BJ (cell line): ENCODE data around the gene EFNA1. TPM values are rescaled to one million over a fixed set of nuclear protein-coding genes. Genes with fewer than 3 reads are reported as not detected.

Experiments
- CTCF ChIA-PET: fragments of 350-600 bp; formaldehyde crosslinking; extraction: SDS; loops from one replicate; lab custom pipeline; 2021; ENCODE audit warnings: antibody characterized with exemption, inconsistent platforms; lab: Yijun Ruan, JAX
- POLR2A ChIA-PET: fragments of 300-600 bp; sonication (Branson Sonifier 250); formaldehyde crosslinking; extraction: SDS; loops from one replicate; lab custom pipeline; 2021; ENCODE audit warnings: antibody characterized with exemption; lab: Charles Lee
- DNase-seq: peaks from one replicate; pipeline ENCODE4 v3.0.0-alpha.2; 2011; ENCODE audit warnings: low read depth
- H3K27me3 ChIP-seq: 2 replicates; pipeline ENCODE4 v1.6.0; 2011; ENCODE audit warnings: low read length; ENCODE audit not compliant: control insufficient read depth, insufficient read depth
- H3K36me3 ChIP-seq: 2 replicates; pipeline ENCODE4 v1.5.1; 2011; ENCODE audit warnings: low read length; ENCODE audit not compliant: control insufficient read depth, insufficient read depth
- H3K4me3 ChIP-seq: 2 replicates; pipeline ENCODE4 v1.5.1; 2011; ENCODE audit warnings: low read depth, mild to moderate bottlenecking, control low read depth, low read length
- polyA plus RNA-seq: library from polyadenylated mRNA; depleted of rRNA; stranded (reverse); fragments of >200 nt; gene quantifications from 2 replicates; pipeline ENCODE4 v1.2.3, GENCODE V29; 2011
- TF ChIP-seq, protein P1 (sequence below): IDR thresholded peaks from 2 replicates; pipeline ENCODE4 v1.5.1; 2011; ENCODE audit warnings: low read depth, mild to moderate bottlenecking, control low read depth, inconsistent platforms, low read length, moderate library complexity; ENCODE audit not compliant: insufficient read depth

Gene EFNA1
- polyA plus RNA-seq, 1 experiment = 1.6 TPM

DNA sequence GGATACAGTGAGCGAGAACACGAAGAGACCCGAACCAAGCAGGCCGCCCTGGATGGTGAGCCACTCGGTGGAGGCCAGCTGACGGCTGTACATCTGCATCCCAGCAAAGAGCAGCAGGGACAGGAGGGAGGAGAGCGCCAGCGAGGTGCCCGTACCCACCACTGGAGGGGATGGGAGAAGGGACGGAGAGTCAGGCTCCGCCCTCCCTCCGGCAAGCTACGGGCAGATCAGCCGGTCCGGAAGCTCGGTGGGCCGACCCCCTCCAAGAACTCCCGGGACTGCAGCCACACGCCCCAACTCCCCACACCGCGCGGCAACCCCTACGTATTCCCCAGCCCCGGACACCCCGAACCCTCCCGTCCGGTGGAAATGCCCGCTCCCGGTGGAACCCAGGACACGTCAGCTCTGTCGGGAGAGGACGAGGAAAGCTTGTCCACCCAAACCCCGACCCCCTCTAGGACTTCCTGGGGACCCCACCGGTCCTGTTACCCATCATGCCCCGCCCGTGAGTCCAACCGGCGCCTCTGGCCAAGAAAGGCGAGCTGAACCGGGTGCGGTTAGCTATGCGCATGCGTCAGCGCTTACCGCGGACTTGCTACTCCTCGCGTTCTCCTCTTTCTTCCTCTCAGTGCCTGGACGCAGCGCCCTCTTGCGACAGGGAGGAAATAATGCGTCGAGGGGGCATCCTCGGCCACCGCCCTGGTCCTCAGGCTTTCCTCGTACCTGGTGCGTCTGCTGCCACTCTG is 45.2 kb downstream of the EFNA1 start, which contains the start of gene KRTCAP2:
Gene KRTCAP2, minus strand, starts transcription at position 573 of the 746 bp plus-strand sequence. Its CDS starts 80 bp downstream, at position 493.
- CTCF ChIA-PET = interaction anchor here (0.6 to 11.3 kb wide), 34 partner anchors 10 to 604 kb away, joined by 3 to 259 read pairs (median 4); partner anchors contain the start of genes ADAM15, CKS1B, SLC50A1 and THBS3

DNA sequence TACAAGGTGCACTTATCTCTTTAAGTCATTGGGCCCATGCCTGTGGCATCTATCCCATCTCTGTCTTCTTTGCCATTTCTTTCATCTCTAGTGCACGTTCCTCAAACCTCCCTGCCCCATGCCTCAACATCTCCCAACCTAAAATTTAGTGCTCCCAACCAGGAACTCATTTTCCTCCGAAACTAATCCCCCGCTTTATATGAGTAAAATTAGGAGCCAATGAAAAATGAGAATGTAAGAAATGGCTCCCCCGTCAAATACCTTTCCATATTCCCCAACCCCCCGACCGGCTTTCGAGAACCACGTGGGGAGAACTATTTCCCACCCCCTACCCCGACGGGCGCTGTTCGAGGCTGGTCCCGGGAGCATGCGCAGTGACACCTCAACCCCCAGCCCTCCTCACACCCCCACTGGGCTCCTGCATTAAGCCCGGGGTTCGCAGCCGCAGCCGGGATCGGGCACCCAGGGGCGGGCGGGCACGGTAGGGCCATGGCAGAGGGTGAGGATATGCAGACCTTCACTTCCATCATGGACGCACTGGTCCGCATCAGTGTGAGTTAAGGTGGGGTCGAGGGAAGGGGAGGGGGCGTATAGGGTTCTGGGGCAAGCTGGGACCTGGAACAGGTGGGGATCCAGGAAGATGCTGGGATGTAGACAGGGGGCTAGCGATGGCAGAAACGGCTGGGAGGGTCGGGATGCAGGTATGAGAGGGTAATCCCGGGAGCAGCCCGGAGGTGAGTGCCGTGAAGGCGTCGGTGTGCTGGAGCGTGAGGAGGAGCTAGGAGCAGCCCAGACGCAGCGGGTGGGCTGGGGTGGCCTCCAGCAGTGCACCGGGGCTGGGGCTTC is 46.0 kb downstream of the EFNA1 start, which contains the start of gene TRIM46:
Gene TRIM46, plus strand, starts transcription at position 372 of the 846 bp plus-strand sequence. Its CDS starts 118 bp downstream, at position 490.
- POLR2A ChIA-PET = no interaction called here
- peaks cover 17% of the 10 kb centered on the region for H3K36me3 ChIP-seq
- CTCF ChIA-PET = interaction anchor here (0.7 to 11.3 kb wide), 34 partner anchors 11 to 539 kb away, joined by 3 to 259 read pairs (median 4); partner anchors contain the start of genes ADAM15 and THBS3
- no peak for DNase-seq
- TF ChIP-seq, protein P1, sequence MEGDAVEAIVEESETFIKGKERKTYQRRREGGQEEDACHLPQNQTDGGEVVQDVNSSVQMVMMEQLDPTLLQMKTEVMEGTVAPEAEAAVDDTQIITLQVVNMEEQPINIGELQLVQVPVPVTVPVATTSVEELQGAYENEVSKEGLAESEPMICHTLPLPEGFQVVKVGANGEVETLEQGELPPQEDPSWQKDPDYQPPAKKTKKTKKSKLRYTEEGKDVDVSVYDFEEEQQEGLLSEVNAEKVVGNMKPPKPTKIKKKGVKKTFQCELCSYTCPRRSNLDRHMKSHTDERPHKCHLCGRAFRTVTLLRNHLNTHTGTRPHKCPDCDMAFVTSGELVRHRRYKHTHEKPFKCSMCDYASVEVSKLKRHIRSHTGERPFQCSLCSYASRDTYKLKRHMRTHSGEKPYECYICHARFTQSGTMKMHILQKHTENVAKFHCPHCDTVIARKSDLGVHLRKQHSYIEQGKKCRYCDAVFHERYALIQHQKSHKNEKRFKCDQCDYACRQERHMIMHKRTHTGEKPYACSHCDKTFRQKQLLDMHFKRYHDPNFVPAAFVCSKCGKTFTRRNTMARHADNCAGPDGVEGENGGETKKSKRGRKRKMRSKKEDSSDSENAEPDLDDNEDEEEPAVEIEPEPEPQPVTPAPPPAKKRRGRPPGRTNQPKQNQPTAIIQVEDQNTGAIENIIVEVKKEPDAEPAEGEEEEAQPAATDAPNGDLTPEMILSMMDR = no peak
- H3K27me3 ChIP-seq = no peaks in the 10 kb centered on the region
- H3K4me3 ChIP-seq = peak within 1 kb of the TSS; percentile 97

More for the DNA sequence above, 45.2 kb downstream of the EFNA1 start, which contains the start of gene KRTCAP2:
- peak; percentile 73 for DNase-seq
- POLR2A ChIA-PET = no interaction called here
- H3K27me3 ChIP-seq = no peaks in the 10 kb centered on the region
- H3K36me3 ChIP-seq = peaks cover 12% of the 10 kb centered on the region
- peak within 1 kb of the TSS; percentile 97 for H3K4me3 ChIP-seq
- TF ChIP-seq, protein P1 = peak; percentile 98

DNA sequence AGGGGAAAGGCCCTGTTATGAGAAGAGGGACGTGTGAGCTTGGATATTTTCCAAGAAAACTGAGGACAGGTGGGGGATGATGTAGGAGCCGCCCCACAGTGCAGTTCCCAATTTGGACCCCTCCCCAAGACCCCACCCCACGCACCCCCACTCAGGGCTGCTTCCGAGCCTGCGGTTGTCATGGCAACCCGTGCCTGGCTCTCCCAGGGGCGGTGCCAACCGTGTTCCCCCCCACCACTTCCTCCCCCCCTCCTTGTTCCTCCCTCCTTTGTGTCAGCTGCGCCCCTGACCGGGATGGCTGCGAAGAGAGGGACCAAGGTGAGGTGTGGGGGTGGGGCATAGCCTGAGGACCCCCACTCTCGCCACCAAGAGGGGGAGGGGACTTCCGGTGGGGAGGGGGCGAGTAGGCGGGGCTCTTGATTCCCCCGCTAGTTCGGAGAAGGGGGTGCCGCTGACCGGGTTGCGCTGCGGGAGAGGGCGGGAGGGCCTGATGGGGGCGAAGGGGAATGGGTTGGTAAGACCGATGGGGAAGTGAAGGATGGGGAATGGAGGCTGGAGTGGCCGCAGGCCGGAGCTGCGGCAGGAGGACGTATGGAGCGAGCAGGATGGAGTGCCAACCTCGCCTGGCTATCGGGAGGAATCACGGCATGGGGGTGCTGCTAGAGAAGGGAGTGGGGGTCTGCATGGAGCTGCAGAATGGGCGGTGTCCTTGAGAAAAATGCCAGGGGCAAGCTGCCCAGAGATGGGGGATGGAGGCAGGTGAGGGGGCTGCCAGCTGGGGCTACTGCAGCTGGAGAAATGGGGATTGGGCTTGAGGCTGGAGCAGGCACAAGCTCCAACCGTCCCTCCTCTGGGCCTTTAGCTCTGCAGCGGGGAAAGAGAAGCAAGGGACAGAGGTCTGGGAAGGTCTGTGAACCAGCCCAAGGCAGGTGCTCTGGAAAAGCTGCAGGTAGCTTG is 46.9 kb downstream of the EFNA1 start:
- POLR2A ChIA-PET = interaction anchor here (0.7 kb wide), 1 partner anchor 1637 kb away, joined by 3 read pairs; no protein-coding TSS in a partner anchor
- CTCF ChIA-PET = interaction anchor here (0.6 to 10.5 kb wide), 23 partner anchors 9 to 844 kb away, joined by 3 to 147 read pairs (median 4); partner anchors contain the start of gene THBS3
- no peak for DNase-seq
- Histone ChIP-seq H3K4me3 (peak overlapping the region; percentile 97), H3K36me3 (peaks cover 24% of the 10 kb centered on the region), H3K27me3 (no peaks in the 10 kb centered on the region)
- TF ChIP-seq, protein P1 = no peak

- ChIA-PET POLR2A (interaction anchor here (0.7 kb wide), 1 partner anchor 1638 kb away, joined by 3 read pairs; no protein-coding TSS in a partner anchor), CTCF (interaction anchor here (0.8 to 10.5 kb wide), 13 partner anchors 10 to 424 kb away, joined by 3 to 147 read pairs (median 6); partner anchors contain the start of gene THBS3)
- Histone ChIP-seq H3K27me3 (no peaks in the 10 kb centered on the region), H3K4me3 (peak overlapping the region; percentile 97; the same call in 1 of the 2 replicates), H3K36me3 (peaks cover 26% of the 10 kb centered on the region)
- TF ChIP-seq, protein P1 = no peak
- DNase-seq = no peak
Observed at GRCh38 chr1:155175281-155175926, 47.7 kb downstream of the EFNA1 start.
